ENCODE measurements around the gene ETHE1.

DNA sequence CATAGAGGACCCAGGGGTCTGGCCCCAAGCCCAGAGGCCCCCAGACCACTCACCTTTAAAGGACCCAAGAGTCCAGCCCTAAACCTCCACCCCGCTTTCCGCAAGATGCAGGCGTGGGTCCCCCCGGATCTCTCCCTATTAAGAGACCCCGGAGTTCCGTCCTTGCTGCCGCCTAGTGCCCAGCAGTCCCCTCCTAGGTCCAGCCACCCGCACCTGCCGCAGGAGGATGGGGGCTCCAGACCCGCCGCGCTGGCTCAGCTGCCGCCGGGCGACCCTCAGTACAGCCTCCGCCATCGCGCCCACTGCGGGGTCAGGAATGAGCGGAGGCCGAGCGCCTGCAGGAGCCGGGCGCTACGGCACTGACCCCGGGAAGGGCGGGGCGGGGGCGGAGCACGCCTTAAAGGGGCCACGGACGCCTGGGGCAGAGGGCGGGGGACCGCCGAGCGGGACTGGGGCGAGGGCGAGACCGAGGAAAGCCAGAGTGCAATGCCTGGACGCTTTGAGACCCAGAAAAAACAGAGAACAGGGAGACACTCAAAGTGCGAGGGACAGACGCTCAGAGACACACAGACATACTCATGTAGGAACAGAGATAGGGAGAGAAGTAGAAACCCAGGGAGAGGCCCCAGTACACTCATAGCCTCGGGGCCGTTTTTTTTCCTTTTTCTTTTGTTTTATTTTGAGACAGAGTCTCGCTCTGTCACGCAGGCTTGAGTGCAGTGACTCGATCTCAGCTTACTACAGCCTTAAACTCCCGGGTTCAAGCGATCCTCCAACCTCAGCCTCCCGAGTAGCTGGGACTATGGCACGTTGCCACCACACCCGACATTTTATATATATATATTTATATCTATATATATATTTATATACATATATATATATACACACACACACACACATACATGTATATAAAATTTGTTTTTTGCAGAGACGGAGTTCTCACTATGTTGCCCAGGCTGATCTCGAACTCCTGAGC is at the start of gene ETHE1:
- TF ChIP-seq POLR2A (IDR thresholded peaks at IDR 0.05; ENCODE audit: low read length): peak; percentile 35
- no peak for TF ChIP-seq GATA1 (IDR thresholded peaks at IDR 0.05; ENCODE audit: low read depth, low read length)
